Prostate gland (tissue), 2 donors: ENCODE results near the gene ATG4A.

ENCODE experiments used
- POLR2A ChIP-seq: fragments of 450-650 bp; IDR thresholded peaks from one replicate; pipeline ENCODE4 v1.6.1; 2016; ENCODE audit warnings: antibody characterized with exemption, mild to moderate bottlenecking
- TF ChIP-seq, protein P1 (sequence below), 4 experiments: fragments of 200-600 bp in 2 of 4; fragments of 450-650 bp in 2 of 4; sonication (generic) in 2 of 4; IDR thresholded peaks; 1 replicate in 3 of 4; 2 replicates in 1 of 4; pipeline ENCODE4 v1.5.1; 2016 to 2019; ENCODE audit warnings: antibody characterized with exemption in 4 of 4, mild to moderate bottlenecking in 2 of 4, moderate library complexity in 2 of 4

DNA sequence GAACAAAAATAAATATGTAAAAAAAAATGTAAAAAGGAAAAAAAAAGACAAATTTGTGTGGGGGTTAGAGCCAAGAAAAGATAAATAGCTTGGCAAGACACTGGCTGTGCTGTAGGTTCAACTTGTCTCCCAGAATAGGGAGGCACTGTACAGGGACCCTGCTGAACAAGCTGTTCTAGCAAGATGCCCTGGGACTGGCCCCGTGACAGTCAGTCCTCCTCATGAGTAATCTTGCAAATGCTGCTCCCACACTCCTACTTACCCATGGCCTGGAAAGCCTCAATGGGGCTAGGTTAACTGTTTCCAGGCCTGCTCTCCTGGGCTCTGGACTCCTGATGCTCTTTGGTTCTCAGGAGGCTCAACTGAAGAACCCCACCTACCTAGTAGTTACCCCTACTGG, 106.8 kb downstream of the ATG4A start:
- TF ChIP-seq, protein P1, sequence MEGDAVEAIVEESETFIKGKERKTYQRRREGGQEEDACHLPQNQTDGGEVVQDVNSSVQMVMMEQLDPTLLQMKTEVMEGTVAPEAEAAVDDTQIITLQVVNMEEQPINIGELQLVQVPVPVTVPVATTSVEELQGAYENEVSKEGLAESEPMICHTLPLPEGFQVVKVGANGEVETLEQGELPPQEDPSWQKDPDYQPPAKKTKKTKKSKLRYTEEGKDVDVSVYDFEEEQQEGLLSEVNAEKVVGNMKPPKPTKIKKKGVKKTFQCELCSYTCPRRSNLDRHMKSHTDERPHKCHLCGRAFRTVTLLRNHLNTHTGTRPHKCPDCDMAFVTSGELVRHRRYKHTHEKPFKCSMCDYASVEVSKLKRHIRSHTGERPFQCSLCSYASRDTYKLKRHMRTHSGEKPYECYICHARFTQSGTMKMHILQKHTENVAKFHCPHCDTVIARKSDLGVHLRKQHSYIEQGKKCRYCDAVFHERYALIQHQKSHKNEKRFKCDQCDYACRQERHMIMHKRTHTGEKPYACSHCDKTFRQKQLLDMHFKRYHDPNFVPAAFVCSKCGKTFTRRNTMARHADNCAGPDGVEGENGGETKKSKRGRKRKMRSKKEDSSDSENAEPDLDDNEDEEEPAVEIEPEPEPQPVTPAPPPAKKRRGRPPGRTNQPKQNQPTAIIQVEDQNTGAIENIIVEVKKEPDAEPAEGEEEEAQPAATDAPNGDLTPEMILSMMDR (IDR thresholded peaks at IDR 0.05), result no peak
- TF ChIP-seq POLR2A, result no peak
